ENCODE measurements around the gene BAZ2A.

- TF ChIP-seq POLR2AphosphoS5 (IDR thresholded peaks at IDR 0.05; ENCODE audit: low read depth, low read length) = peak; percentile 49; the same call in 1 of the 2 replicates
- TF ChIP-seq POLR2A (IDR thresholded peaks at IDR 0.05; ENCODE audit: low read depth, low read length) = peak; percentile 34; the same call in 1 of the 2 replicates
- TF ChIP-seq TAF1 (IDR thresholded peaks at IDR 0.05; ENCODE audit: borderline replicate concordance, low read depth, low read length) = no peak
These were observed 48.7 kb upstream of the BAZ2A start for GRCh38 chr12:56678852-56679251.
